Measurements from ENCODE around the gene NEMP1.

The NEMP1 gene

GRCh38 chr12:57042695-57043094 is 35.9 kb downstream of the NEMP1 start:
- no peak for DNase-seq (ENCODE audit: low read depth)
- no peak for TF ChIP-seq CTCF (conservative IDR thresholded peaks at IDR 0.05; ENCODE audit: low read depth, low read length)
- no peak overlapping the region for H3K4me3 ChIP-seq (ENCODE audit: low read length)

- no peak overlapping the region for H3K4me3 ChIP-seq (ENCODE audit: low read length)
- TF ChIP-seq CTCF (conservative IDR thresholded peaks at IDR 0.05; ENCODE audit: low read depth, low read length): no peak
- no peak for DNase-seq (ENCODE audit: low read depth)
Measured at GRCh38 chr12:57040750-57041149, 37.8 kb downstream of the NEMP1 start.

- no peak for DNase-seq (ENCODE audit: low read depth)
- H3K4me3 ChIP-seq (ENCODE audit: low read length): no peak overlapping the region
- TF ChIP-seq CTCF (conservative IDR thresholded peaks at IDR 0.05; ENCODE audit: low read depth, low read length): no peak
Measured at GRCh38 chr12:57040211-57040610, 38.4 kb downstream of the NEMP1 start.

- DNase-seq (ENCODE audit: low read depth): no peak
- no peak overlapping the region for H3K4me3 ChIP-seq (ENCODE audit: low read length)
- TF ChIP-seq CTCF (conservative IDR thresholded peaks at IDR 0.05; ENCODE audit: low read depth, low read length): no peak
Measured at GRCh38 chr12:57039016-57039798, 39.4 kb downstream of the NEMP1 start.

- no peak overlapping the region for H3K4me3 ChIP-seq (ENCODE audit: low read length)
- no peak for TF ChIP-seq CTCF (conservative IDR thresholded peaks at IDR 0.05; ENCODE audit: low read depth, low read length)
- no peak for DNase-seq (ENCODE audit: low read depth)
Measured at GRCh38 chr12:57037264-57037663, 41.3 kb downstream of the NEMP1 start.

GRCh38 chr12:57033431-57033830 is 45.2 kb downstream of the NEMP1 start:
- no peak for TF ChIP-seq CTCF (conservative IDR thresholded peaks at IDR 0.05; ENCODE audit: low read depth, low read length)
- no peak for DNase-seq (ENCODE audit: low read depth)
- no peak overlapping the region for H3K4me3 ChIP-seq (ENCODE audit: low read length)

GRCh38 chr12:57031789-57032188 is 46.8 kb downstream of the NEMP1 start:
- no peak overlapping the region for H3K4me3 ChIP-seq (ENCODE audit: low read length)
- no peak for TF ChIP-seq CTCF (conservative IDR thresholded peaks at IDR 0.05; ENCODE audit: low read depth, low read length)
- no peak for DNase-seq (ENCODE audit: low read depth)

All from retinal pigment epithelial cell (primary cell).